Measurements from ENCODE around the gene MAN1B1.

DNA sequence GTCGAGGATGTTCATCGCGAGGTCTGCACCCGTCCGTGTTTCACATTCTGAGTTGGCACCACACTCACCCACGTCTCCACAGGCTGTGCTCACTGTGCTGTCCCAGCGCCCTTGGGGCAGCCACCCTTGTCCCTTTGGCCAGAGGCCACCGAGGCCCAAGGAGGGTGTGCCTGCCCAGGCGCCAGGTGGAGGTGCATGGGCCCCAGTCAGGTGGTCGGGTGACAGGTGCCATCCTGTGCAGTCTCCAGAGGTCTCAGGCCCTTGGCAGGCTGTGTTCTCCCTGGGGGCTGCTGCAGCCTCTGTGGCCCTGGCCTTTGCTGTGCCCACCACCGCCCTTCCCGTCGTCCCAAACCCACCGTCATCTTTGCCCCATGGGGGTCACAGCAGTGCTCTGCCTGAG is 12.4 kb downstream of the MAN1B1 start:
- no peak for TF ChIP-seq CTCF (conservative IDR thresholded peaks at IDR 0.05 in 1 of 2, IDR thresholded peaks at IDR 0.05 in 1 of 2; ENCODE audit: low read depth in 1 of 2, low read length in 2 of 2)
- no peak for TF ChIP-seq EZH2 (IDR thresholded peaks at IDR 0.05; ENCODE audit: low read length, missing control alignments)

All from fibroblast of lung (primary cell).